Measurements from ENCODE around the gene PLPP1.

PLPP1 gene

DNA sequence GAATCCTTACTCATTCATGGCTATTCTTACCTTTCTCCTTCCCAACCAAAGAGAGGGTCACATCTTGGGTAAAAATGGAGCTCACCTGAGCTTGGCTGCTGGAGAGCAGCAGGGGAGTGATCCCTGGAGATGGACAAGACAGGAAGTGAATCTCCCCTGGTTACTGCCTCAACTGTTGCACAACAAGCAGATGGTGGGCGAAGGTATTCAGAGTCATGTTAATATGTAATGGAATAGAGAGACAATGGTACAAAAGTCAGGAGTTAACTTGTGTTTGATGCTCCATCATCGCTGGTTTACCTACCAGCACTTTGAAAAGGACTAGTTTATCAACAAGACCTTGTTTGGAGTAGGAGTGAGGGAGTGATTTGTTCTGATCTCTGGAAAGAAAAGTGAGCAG is 13.0 kb upstream of the PLPP1 start:
- H3K4me2 ChIP-seq (ENCODE audit: low read length), result no peak overlapping the region
- TF ChIP-seq, protein P1, sequence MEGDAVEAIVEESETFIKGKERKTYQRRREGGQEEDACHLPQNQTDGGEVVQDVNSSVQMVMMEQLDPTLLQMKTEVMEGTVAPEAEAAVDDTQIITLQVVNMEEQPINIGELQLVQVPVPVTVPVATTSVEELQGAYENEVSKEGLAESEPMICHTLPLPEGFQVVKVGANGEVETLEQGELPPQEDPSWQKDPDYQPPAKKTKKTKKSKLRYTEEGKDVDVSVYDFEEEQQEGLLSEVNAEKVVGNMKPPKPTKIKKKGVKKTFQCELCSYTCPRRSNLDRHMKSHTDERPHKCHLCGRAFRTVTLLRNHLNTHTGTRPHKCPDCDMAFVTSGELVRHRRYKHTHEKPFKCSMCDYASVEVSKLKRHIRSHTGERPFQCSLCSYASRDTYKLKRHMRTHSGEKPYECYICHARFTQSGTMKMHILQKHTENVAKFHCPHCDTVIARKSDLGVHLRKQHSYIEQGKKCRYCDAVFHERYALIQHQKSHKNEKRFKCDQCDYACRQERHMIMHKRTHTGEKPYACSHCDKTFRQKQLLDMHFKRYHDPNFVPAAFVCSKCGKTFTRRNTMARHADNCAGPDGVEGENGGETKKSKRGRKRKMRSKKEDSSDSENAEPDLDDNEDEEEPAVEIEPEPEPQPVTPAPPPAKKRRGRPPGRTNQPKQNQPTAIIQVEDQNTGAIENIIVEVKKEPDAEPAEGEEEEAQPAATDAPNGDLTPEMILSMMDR (IDR thresholded peaks at IDR 0.05; ENCODE audit: low read depth, low read length, poor library complexity, severe bottlenecking), result no peak
- no peak for TF ChIP-seq EZH2phosphoT487 (IDR thresholded peaks at IDR 0.05; ENCODE audit: borderline replicate concordance, low read length)
- no peak overlapping the region for H3K4me3 ChIP-seq (ENCODE audit: low read length)
- no peaks in the 10 kb centered on the region for H3K9me3 ChIP-seq (ENCODE audit: control insufficient read depth, insufficient read depth, low read length)
- no peaks in the 10 kb centered on the region for H3K79me2 ChIP-seq (ENCODE audit: control insufficient read depth, low read length)
- no peaks in the 10 kb centered on the region for H3K9me2 ChIP-seq (replicated peaks; ENCODE audit: control insufficient read depth, low read length)
- H3K27me3 ChIP-seq (ENCODE audit: control insufficient read depth, low read length), result peaks cover 7% of the 10 kb centered on the region
- no peaks in the 10 kb centered on the region for H3K36me3 ChIP-seq (ENCODE audit: control insufficient read depth, low read length)
- no peaks in the 10 kb centered on the region for H4K20me1 ChIP-seq (ENCODE audit: control insufficient read depth, insufficient read depth, low read depth, low read length)
- no peaks in the 10 kb centered on the region for H3K4me1 ChIP-seq (ENCODE audit: control insufficient read depth, low read length)
- no peak overlapping the region for H3K27ac ChIP-seq (ENCODE audit: low read depth, low read length)
- no peaks in the 10 kb centered on the region for H3F3A ChIP-seq (ENCODE audit: control insufficient read depth, insufficient read depth)

DNA sequence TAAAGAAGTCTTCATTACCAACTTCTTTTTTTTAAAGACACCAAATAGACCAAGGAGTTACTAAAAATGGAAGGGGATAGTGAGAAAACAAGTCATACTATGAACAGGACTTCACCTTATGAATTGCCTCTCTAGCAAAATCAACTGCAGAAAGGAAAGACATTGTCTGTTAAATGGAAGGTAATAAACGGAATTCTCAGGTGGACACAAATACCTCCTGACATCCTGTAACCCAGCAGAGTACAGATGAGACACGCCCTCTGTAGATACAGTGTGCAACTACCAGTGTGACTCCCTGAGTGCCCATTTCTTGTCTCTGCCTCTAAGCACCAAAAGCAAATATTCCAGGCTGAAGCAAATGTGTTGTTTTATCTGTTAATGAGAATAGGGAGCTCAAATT is 12.2 kb upstream of the PLPP1 start:
- H3F3A ChIP-seq (ENCODE audit: control insufficient read depth, insufficient read depth), result no peaks in the 10 kb centered on the region
- H3K4me2 ChIP-seq (ENCODE audit: low read length), result no peak overlapping the region
- no peaks in the 10 kb centered on the region for H3K9me2 ChIP-seq (replicated peaks; ENCODE audit: control insufficient read depth, low read length)
- no peaks in the 10 kb centered on the region for H3K36me3 ChIP-seq (ENCODE audit: control insufficient read depth, low read length)
- H4K20me1 ChIP-seq (ENCODE audit: control insufficient read depth, insufficient read depth, low read depth, low read length), result no peaks in the 10 kb centered on the region
- peaks cover 7% of the 10 kb centered on the region for H3K27me3 ChIP-seq (ENCODE audit: control insufficient read depth, low read length)
- no peaks in the 10 kb centered on the region for H3K9me3 ChIP-seq (ENCODE audit: control insufficient read depth, insufficient read depth, low read length)
- no peaks in the 10 kb centered on the region for H3K79me2 ChIP-seq (ENCODE audit: control insufficient read depth, low read length)
- no peak for TF ChIP-seq EZH2phosphoT487 (IDR thresholded peaks at IDR 0.05; ENCODE audit: borderline replicate concordance, low read length)
- TF ChIP-seq, protein P1 (IDR thresholded peaks at IDR 0.05; ENCODE audit: low read depth, low read length, poor library complexity, severe bottlenecking), result no peak
- H3K27ac ChIP-seq (ENCODE audit: low read depth, low read length), result no peak overlapping the region
- no peak overlapping the region for H3K4me3 ChIP-seq (ENCODE audit: low read length)
- H3K4me1 ChIP-seq (ENCODE audit: control insufficient read depth, low read length), result no peaks in the 10 kb centered on the region

- H3K9me2 ChIP-seq (replicated peaks; ENCODE audit: control insufficient read depth, low read length), result no peaks in the 10 kb centered on the region
- no peaks in the 10 kb centered on the region for H4K20me1 ChIP-seq (ENCODE audit: control insufficient read depth, insufficient read depth, low read depth, low read length)
- H3K9me3 ChIP-seq (ENCODE audit: control insufficient read depth, insufficient read depth, low read length), result no peaks in the 10 kb centered on the region
- no peak overlapping the region for H3K27ac ChIP-seq (ENCODE audit: low read depth, low read length)
- peaks cover 7% of the 10 kb centered on the region; the same call in 1 of the 2 replicates for H3K27me3 ChIP-seq (ENCODE audit: control insufficient read depth, low read length)
- H3F3A ChIP-seq (ENCODE audit: control insufficient read depth, insufficient read depth), result peaks cover 9% of the 10 kb centered on the region; the same call in 1 of the 2 replicates
- no peak for TF ChIP-seq EZH2phosphoT487 (IDR thresholded peaks at IDR 0.05; ENCODE audit: borderline replicate concordance, low read length)
- TF ChIP-seq, protein P1 (IDR thresholded peaks at IDR 0.05; ENCODE audit: low read depth, low read length, poor library complexity, severe bottlenecking), result no peak
- H3K4me1 ChIP-seq (ENCODE audit: control insufficient read depth, low read length), result peaks cover 23% of the 10 kb centered on the region
- H3K4me3 ChIP-seq (ENCODE audit: low read length), result no peak overlapping the region
- H3K4me2 ChIP-seq (ENCODE audit: low read length), result no peak overlapping the region
- H3K79me2 ChIP-seq (ENCODE audit: control insufficient read depth, low read length), result no peaks in the 10 kb centered on the region
- no peaks in the 10 kb centered on the region for H3K36me3 ChIP-seq (ENCODE audit: control insufficient read depth, low read length)
These were observed 9.6 kb upstream of the PLPP1 start for GRCh38 chr5:55544341-55544740.
